HG03571 (cell line): ENCODE measurements around the gene COX19.

ENCODE experiments used
- ATAC-seq: cut with Tn5 transposase; IDR thresholded peaks from one replicate; pipeline ENCODE4 v1.9.1; 2021; ENCODE audit not compliant: unreplicated experiment

COX19 gene

GRCh38 chr7:974820-975681 lies at the start of gene COX19:
TSS of gene COX19 (minus strand) at chr7:975549. CDS start at chr7:975509, 40 bp downstream.
- peak; percentile 70 for ATAC-seq

GRCh38 chr7:1024331-1024841 lies 49.0 kb upstream of the COX19 start:
- peak; percentile 56 for ATAC-seq

- no peak for ATAC-seq
These were observed 47.6 kb upstream of the COX19 start for GRCh38 chr7:1022801-1023465.

- no peak for ATAC-seq
These were observed 47.0 kb upstream of the COX19 start for GRCh38 chr7:1022356-1022755.

- no peak for ATAC-seq
These were observed 46.6 kb upstream of the COX19 start for GRCh38 chr7:1021931-1022330.

GRCh38 chr7:1021366-1021765 lies 46.0 kb upstream of the COX19 start:
- no peak for ATAC-seq

GRCh38 chr7:1020849-1021251 lies 45.5 kb upstream of the COX19 start:
- ATAC-seq = no peak

- ATAC-seq = no peak
These were observed 44.7 kb upstream of the COX19 start for GRCh38 chr7:1019789-1020610.

- no peak for ATAC-seq
These were observed 44.0 kb upstream of the COX19 start for GRCh38 chr7:1019255-1019785.

GRCh38 chr7:1018334-1018695 lies 43.0 kb upstream of the COX19 start:
- no peak for ATAC-seq

GRCh38 chr7:1017586-1018333 lies 42.4 kb upstream of the COX19 start:
- ATAC-seq = no peak

GRCh38 chr7:1016577-1017531 lies 41.5 kb upstream of the COX19 start:
- ATAC-seq = no peak

- no peak for ATAC-seq
These were observed 40.1 kb upstream of the COX19 start for GRCh38 chr7:1015196-1016121.

GRCh38 chr7:1014681-1015080 lies 39.3 kb upstream of the COX19 start:
- ATAC-seq = no peak

GRCh38 chr7:1013581-1013980 lies 38.2 kb upstream of the COX19 start:
- ATAC-seq = no peak

- ATAC-seq = no peak
These were observed 37.4 kb upstream of the COX19 start for GRCh38 chr7:1012716-1013095.

- ATAC-seq = no peak
These were observed 36.8 kb upstream of the COX19 start for GRCh38 chr7:1012004-1012715.
